ENCODE data around the gene ADGRG3.

DNA sequence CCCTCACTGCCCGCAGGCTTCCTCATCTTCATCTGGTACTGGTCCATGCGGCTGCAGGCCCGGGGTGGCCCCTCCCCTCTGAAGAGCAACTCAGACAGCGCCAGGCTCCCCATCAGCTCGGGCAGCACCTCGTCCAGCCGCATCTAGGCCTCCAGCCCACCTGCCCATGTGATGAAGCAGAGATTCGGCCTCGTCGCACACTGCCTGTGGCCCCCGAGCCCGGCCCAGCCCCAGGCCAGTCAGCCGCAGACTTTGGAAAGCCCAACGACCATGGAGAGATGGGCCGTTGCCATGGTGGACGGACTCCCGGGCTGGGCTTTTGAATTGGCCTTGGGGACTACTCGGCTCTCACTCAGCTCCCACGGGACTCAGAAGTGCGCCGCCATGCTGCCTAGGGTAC lies 4.7 kb upstream of the ADGRG3 start:
- TF ChIP-seq, protein P1, sequence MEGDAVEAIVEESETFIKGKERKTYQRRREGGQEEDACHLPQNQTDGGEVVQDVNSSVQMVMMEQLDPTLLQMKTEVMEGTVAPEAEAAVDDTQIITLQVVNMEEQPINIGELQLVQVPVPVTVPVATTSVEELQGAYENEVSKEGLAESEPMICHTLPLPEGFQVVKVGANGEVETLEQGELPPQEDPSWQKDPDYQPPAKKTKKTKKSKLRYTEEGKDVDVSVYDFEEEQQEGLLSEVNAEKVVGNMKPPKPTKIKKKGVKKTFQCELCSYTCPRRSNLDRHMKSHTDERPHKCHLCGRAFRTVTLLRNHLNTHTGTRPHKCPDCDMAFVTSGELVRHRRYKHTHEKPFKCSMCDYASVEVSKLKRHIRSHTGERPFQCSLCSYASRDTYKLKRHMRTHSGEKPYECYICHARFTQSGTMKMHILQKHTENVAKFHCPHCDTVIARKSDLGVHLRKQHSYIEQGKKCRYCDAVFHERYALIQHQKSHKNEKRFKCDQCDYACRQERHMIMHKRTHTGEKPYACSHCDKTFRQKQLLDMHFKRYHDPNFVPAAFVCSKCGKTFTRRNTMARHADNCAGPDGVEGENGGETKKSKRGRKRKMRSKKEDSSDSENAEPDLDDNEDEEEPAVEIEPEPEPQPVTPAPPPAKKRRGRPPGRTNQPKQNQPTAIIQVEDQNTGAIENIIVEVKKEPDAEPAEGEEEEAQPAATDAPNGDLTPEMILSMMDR (IDR thresholded peaks at IDR 0.05; ENCODE audit: insufficient read depth, low read depth, low read length): no peak
- TF ChIP-seq EZH2 (IDR thresholded peaks at IDR 0.05; ENCODE audit: insufficient read depth, low read length): no peak
